ENCODE data around the gene ADH6. TPM values are rescaled to one million over a fixed set of nuclear protein-coding genes. Genes with fewer than 3 reads are reported as not detected.

The ADH6 gene
- total RNA-seq, 1 experiment from 2014 or later = not detected

DNA sequence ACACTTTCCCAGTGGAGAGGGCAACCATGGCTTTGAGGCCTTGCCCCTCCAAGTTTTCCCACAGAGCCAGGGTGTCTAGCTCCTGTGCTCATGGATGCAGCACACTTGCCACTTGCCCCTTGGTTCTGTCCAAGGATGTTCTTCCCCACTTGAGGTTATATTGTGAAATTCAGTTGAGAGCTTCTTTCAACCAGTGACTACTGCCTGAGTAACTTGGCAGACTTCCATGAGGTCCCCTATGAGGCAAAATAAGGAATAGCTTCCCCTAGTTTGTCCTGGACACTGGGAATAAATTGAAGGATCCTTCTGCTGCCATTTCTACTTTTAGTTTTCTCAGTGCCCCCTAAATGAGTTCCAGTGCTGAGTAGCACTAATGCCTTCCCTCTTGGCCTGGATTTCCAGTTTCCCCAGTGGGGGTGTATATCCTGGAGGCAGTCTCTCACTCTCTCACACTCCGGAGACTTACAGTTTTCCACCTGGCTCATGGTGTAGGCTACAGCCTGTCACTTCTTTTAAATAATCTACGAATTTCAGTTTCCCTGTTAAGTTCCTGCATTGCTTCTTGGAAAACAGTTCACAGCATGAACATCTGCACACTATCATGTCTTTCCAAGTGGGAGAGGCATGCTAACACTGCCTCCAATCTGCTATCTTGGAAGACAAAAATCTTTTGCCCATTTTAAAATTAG lies 38.5 kb downstream of the ADH6 start:
- Mint-ChIP-seq H3K27ac (peak overlapping the region in 1 of 3 experiments; percentile 41; a peak in 1 of 7 replicates), H3K27me3 (ENCODE audit: low read depth) (no peaks in the 10 kb centered on the region), H3K4me3 (no peak overlapping the region), H3K36me3 (ENCODE audit: insufficient read depth in 1 of 3, low read depth in 3 of 3) (peaks cover 11 to 27% (median 15%) of the 10 kb centered on the region in 3 experiments), H3K4me1 (no peaks in the 10 kb centered on the region), H3K9me3 (peaks cover 21 to 27% of the 10 kb centered on the region in 2 experiments)
- H3K79me2 ChIP-seq (ENCODE audit: insufficient read depth, low read length) = no peaks in the 10 kb centered on the region
- TF ChIP-seq, protein P1, sequence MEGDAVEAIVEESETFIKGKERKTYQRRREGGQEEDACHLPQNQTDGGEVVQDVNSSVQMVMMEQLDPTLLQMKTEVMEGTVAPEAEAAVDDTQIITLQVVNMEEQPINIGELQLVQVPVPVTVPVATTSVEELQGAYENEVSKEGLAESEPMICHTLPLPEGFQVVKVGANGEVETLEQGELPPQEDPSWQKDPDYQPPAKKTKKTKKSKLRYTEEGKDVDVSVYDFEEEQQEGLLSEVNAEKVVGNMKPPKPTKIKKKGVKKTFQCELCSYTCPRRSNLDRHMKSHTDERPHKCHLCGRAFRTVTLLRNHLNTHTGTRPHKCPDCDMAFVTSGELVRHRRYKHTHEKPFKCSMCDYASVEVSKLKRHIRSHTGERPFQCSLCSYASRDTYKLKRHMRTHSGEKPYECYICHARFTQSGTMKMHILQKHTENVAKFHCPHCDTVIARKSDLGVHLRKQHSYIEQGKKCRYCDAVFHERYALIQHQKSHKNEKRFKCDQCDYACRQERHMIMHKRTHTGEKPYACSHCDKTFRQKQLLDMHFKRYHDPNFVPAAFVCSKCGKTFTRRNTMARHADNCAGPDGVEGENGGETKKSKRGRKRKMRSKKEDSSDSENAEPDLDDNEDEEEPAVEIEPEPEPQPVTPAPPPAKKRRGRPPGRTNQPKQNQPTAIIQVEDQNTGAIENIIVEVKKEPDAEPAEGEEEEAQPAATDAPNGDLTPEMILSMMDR (conservative IDR thresholded peaks at IDR 0.05) = no peak
- H2BK20ac ChIP-seq (ENCODE audit: low read depth, low read length, poor library complexity, severe bottlenecking) = no peak overlapping the region
- no peaks in the 10 kb centered on the region for H3K9me3 ChIP-seq (ENCODE audit: control insufficient read depth, low read depth, low read length)
- no peak overlapping the region for H2BK5ac ChIP-seq (ENCODE audit: insufficient read length, low read length)
- no peak overlapping the region for H2AK5ac ChIP-seq (ENCODE audit: insufficient read length, low read length)
- no peaks in the 10 kb centered on the region for H3K27me3 ChIP-seq (ENCODE audit: insufficient read depth, low read length)
- H3K23me2 ChIP-seq (ENCODE audit: insufficient read length, low read depth, low read length, poor library complexity, severe bottlenecking) = no peaks in the 10 kb centered on the region
- no peak overlapping the region for H3K27ac ChIP-seq (ENCODE audit: insufficient read length, low read depth, low read length)
- no peak for DNase-seq
- no peak overlapping the region for H2BK120ac ChIP-seq (ENCODE audit: low read depth, low read length, poor library complexity, severe bottlenecking)
- no peak overlapping the region for H4K8ac ChIP-seq (replicated peaks; ENCODE audit: insufficient read length, low read depth, low read length)
- H3K14ac ChIP-seq (ENCODE audit: insufficient read depth, low read length) = no peak overlapping the region
- H2AFZ ChIP-seq (ENCODE audit: low read length) = no peak overlapping the region
- H3K9ac ChIP-seq (ENCODE audit: extremely low read depth, insufficient read length, low read length) = no peak overlapping the region
- H3K4ac ChIP-seq (ENCODE audit: low read depth, low read length) = no peak overlapping the region
- H3K23ac ChIP-seq (ENCODE audit: insufficient read length, low read depth, low read length) = no peak overlapping the region
- no peak overlapping the region for H4K5ac ChIP-seq (ENCODE audit: insufficient read length, low read depth, low read length)
- no CpG with 5 or more reads among the region's 2 CpGs for WGBS (ENCODE audit: extremely low coverage, insufficient read length, low lambda C conversion rate)
- no peak overlapping the region for H3T11ph ChIP-seq (ENCODE audit: low read length)
- H2BK12ac ChIP-seq (ENCODE audit: insufficient read length, low read depth, low read length) = no peak overlapping the region
- no peak overlapping the region for H4K91ac ChIP-seq (ENCODE audit: insufficient read length, low read depth, low read length)
- H3K56ac ChIP-seq (ENCODE audit: insufficient read length, low read depth, low read length) = no peak overlapping the region
- H3K79me1 ChIP-seq (ENCODE audit: insufficient read depth, low read depth, low read length, poor library complexity, severe bottlenecking) = no peaks in the 10 kb centered on the region
- H3K4me1 ChIP-seq (ENCODE audit: insufficient read depth, low read length) = no peaks in the 10 kb centered on the region
- H3K18ac ChIP-seq (ENCODE audit: insufficient read length, low read depth, low read length) = no peak overlapping the region
- no peak overlapping the region for H2BK15ac ChIP-seq (ENCODE audit: low read depth, low read length)
- no peak overlapping the region for H3K4me2 ChIP-seq (ENCODE audit: insufficient read depth, insufficient read length, low read length)
- H4K20me1 ChIP-seq (ENCODE audit: control insufficient read depth, insufficient read depth, insufficient read length) = no peaks in the 10 kb centered on the region

All from H9 (cell line).